Central memory CD4-positive, alpha-beta T cell (primary cell): ENCODE results near the gene TM4SF18.
A peak's percentile ranks its signal among the peaks of the same experiment; 100 is the strongest.

Experiments used
- DNase-seq: peaks from one replicate; pipeline ENCODE4 v3.0.0; 2022

The TM4SF18 gene

GRCh38 chr3:149282322-149282721, 51.1 kb downstream of the TM4SF18 start:
- no peak for DNase-seq

- DNase-seq, result no peak
Measured at GRCh38 chr3:149280671-149281349, 52.6 kb downstream of the TM4SF18 start.

DNA sequence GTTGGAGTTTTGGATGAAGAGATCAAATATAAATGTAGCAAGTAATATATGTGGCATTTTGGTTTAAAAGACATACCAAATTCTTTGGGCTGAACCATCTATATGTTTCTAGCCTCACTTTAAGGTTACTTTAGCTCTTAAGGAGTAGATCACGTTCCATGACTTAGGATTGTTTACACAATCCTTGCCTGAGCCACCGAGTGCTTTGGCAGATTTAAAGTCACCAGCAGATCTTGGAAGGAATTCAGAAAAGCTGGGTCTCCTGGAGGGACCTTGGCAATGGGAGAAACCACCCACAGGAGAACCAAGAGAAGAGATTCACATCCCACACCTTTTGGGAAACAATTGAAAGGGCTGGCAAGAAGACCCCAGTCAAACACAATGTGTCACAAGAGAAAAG, 54.5 kb downstream of the TM4SF18 start:
- no peak for DNase-seq

- peak; percentile 21 for DNase-seq
Measured at GRCh38 chr3:149277331-149277813, 56.1 kb downstream of the TM4SF18 start.

- DNase-seq, result no peak
Measured at GRCh38 chr3:149276619-149277018, 56.8 kb downstream of the TM4SF18 start.

- DNase-seq, result no peak
Measured at GRCh38 chr3:149274220-149274619, 59.2 kb downstream of the TM4SF18 start.

DNA sequence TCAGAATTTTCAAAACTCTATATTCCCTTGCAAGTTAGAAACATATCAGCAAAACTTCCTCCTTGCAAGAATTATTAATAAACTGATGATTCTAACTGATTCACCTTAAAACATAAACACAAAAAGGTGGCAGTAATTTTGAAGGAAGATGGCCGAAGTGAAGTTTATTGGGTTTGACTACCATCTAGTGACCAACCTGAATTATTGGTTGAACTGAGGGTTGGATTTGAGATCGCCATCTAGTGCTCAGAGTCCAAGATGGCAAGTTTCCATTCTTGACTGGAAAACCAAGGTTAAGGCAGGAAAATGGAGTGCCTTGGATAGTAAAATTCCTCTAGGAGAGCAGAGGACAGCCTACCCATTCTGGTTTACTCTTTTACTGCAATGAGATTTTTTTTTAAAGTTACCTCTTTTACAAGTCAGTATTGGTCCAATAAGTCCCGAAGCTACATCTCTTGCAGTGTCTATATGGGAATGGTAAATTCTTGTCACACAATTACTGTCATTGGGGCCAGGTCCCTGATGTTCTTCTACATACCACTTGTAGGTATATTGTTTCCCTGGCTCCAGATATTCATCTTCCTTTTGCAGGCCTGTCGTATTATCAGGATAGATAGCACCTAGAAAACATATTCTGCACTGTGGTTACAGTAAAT, 60.2 kb downstream of the TM4SF18 start:
- peak; percentile 60 for DNase-seq

DNA sequence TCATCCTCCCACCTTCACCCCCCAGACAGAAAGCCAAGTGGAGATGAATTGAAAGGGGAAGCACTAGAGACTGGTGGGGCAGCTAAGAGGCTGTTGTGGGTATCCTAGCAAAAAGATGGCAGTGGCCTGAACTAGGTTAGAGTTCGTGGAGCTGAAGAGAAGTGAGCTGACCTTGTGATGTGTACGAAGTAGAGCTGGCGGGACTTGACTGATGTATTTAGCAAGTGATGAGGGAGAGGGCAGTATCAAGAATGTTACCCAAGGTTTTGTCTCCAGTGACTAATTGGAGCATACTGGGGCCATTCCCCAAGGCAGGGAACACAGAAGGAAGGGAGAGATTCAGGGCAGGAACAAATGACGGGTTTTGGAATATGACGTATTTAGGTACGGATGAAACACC, 61.8 kb downstream of the TM4SF18 start:
- DNase-seq, result no peak

DNA sequence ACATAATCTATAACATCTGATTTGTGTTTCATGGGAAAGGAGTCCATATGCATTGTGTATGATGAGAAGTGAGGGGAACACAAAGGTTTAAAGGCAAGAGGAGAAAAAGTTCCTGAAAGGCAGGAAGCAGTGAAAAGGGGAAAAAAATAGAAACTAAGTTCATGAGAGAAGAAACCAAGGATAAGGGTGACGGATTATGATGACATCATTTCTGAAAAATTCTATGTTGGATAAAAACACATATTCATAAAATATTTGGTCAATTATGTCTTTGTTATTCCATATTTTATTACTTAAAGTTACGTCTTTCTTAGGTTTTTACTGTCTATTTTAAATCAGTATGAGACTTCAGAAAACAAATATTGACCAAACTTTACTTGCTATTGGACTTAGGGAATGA, 63.3 kb downstream of the TM4SF18 start:
- no peak for DNase-seq

GRCh38 chr3:149269687-149270086, 63.7 kb downstream of the TM4SF18 start:
- no peak for DNase-seq
